Gastroesophageal sphincter (tissue), 3 donors: ENCODE measurements around the gene HS2ST1.

Experiments used
- EP300 ChIP-seq: sonication (generic); formaldehyde crosslinking; IDR thresholded peaks from one replicate; pipeline ENCODE4 v1.6.1; 2017; ENCODE audit warnings: antibody characterized with exemption, mild to moderate bottlenecking
- POLR2A ChIP-seq, 2 donors: fragments of 450-650 bp; IDR thresholded peaks; one replicate each; pipeline ENCODE4 v1.6.1; 2017; ENCODE audit warnings: antibody characterized with exemption in 2 of 2, mild to moderate bottlenecking in 2 of 2, moderate library complexity in 1 of 2
- POLR2AphosphoS5 ChIP-seq: sonication (generic); formaldehyde crosslinking; IDR thresholded peaks from one replicate; pipeline ENCODE4 v1.6.1; 2017; ENCODE audit warnings: antibody characterized with exemption
- TF ChIP-seq, protein P1 (sequence below), 4 experiments: fragments of 200-600 bp in 2 of 4; fragments of 450-650 bp in 2 of 4; sonication (generic) in 1 of 4; IDR thresholded peaks; one replicate each; pipeline ENCODE4 v1.5.1; 2017 to 2019; ENCODE audit warnings: antibody characterized with exemption in 4 of 4, mild to moderate bottlenecking in 2 of 4, moderate library complexity in 2 of 4

DNA sequence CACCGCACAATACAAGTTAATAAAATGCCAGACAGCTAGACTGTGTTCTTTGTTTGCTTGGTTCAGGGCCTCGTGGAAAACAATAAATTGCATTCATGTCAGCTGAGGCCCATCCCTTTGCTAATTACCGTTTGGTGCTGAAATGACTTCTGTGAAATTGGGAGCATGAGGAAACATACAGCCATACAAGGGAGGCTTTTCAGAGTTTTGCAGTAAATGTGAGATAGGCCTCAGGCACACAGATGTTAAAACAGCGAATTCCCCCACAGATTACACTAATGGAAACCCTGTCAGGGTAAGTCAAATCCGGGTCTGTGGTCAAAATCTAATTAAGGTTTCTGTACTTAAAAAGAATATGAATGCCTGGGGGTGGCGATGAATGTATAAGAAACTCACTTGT is 240.7 kb downstream of the HS2ST1 start:
- TF ChIP-seq, protein P1, sequence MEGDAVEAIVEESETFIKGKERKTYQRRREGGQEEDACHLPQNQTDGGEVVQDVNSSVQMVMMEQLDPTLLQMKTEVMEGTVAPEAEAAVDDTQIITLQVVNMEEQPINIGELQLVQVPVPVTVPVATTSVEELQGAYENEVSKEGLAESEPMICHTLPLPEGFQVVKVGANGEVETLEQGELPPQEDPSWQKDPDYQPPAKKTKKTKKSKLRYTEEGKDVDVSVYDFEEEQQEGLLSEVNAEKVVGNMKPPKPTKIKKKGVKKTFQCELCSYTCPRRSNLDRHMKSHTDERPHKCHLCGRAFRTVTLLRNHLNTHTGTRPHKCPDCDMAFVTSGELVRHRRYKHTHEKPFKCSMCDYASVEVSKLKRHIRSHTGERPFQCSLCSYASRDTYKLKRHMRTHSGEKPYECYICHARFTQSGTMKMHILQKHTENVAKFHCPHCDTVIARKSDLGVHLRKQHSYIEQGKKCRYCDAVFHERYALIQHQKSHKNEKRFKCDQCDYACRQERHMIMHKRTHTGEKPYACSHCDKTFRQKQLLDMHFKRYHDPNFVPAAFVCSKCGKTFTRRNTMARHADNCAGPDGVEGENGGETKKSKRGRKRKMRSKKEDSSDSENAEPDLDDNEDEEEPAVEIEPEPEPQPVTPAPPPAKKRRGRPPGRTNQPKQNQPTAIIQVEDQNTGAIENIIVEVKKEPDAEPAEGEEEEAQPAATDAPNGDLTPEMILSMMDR (IDR thresholded peaks at IDR 0.05) = no peak
- TF ChIP-seq POLR2A (IDR thresholded peaks at IDR 0.05) (no peak), POLR2AphosphoS5 (no peak), EP300 (no peak)
